Tongue (tissue), 2 donors: ENCODE measurements around the gene MOAP1. TPM values are rescaled to one million over a fixed set of nuclear protein-coding genes. Genes with fewer than 3 reads are reported as not detected.
"Not testable (repeated sequence)": the region's sequence is repeated elsewhere in the genome, so short reads cannot be mapped to it uniquely, and the experiment has no call there.

Source experiments
- DNase-seq: peaks from one replicate; pipeline ENCODE4 v3.0.0-alpha.2; 2015
- total RNA-seq: library from RNA; depleted of rRNA; stranded (reverse); fragments of >200 nt; gene quantifications from one replicate; pipeline ENCODE4 v1.2.3, GENCODE V29; 2014

MOAP1 gene
- total RNA-seq, 1 donor from 2014 or later = 38.1 TPM

DNA sequence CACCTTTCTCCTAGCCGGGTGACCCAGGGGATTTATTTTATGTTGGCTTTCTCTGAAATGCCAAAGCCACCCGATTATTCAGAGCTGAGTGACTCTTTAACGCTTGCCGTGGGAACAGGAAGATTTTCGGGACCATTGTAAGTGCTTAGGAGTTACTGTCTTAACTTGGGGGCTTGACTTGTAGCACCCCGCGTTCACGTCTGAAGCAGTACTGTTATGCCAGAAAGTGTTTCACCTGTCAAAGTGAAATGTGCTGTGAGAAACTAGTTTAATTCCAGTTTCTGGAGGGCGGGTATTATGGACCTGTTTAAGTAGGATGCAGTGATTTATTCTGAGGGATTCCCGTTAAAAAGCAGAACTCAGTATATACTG, 638 bp upstream of the MOAP1 start:
- DNase-seq = no peak

DNA sequence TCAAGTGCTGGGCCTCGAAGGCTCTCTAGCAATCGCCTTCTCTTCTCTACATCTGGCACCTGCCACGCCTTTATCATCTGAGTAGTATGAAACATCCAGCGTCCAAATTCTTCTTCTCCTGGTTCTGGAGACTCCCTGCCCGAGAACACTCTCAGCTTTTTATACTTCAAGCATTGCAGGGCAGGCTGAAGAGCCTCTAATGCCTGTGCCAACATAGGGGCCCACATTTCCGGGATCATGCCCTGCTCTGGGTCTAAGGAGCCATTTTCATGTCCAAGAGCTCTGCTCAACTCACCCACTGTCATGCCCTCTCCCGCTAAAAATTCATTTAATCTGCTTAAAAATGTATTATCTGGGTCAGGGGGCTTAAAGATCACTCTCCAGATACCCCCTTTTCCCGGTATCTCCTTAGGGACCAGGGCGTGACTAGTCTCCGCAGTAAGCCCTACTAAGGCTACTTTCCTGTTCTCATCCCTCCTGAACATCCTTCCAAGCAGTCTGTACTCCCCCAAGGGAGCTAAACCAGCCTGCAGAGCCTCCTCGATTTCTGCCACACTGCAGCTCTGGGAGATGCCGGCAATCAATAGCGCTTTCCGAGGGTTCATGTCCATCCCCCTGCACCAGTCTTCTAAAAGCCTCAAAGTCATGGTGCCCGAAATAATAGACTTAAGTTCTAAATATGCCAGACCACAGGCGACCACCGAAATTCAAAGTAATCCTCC, 940 bp downstream of the MOAP1 start:
- no peak for DNase-seq

DNA sequence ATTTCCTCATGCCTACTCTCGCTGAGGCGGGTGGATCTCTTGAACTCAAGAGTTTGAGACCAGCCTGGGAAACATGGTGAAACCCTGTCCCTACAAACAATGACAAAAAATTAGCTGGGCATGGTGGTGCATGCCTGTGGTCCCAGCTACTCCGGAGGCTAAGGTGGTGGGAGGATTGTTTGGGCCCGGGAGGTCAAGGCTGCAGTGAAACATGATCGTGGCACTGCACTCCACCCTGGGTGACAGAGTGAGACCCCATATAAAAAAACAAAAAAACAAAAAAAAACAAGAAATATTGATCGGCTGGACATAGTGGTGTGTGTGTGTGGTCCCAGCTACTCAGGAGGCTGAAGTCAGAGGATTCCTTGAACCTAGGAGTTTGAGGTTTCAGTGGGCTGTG, 9.2 kb downstream of the MOAP1 start:
- DNase-seq = no peak

DNA sequence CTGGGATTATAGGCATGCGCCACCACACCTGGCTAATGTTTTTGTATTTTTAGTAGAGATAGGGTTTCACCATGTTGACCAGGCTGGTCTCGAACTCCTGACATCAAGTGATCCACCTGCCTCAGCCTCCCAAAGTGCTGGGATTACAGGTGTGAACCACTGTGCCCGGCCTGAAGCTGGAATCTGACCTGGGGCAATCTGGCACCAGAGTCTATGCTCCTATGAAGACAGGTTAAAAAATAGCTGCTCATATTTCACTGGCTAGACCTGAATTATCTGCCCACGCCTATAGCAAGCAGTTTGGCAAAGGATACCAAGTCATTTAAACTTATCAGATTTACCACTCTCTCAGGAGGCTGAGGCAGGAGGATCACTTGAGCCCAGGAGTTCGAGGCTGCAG, 10.0 kb downstream of the MOAP1 start:
- DNase-seq = not testable (repeated sequence)

DNA sequence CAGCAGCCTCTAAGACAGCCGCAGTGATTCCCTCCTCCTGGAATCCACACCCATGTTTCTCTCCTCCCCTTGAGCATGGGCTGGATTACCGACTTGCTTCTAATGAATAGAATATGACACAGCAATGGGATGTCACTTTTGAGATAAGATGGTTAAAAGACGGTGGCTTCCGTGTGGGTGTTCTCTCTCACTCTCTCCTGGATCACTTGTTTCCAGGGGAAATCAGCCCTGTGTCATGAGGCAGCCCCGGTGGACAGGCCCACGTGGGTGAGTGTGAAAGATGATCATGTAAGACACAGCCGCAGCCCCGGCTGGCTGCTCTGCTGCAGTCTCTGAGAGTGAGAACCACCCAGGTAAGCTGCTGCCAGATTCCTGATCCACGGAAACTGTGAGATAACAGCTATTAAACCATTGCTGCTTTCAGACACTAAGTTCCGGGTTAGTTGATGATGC, 10.7 kb downstream of the MOAP1 start:
- peak; percentile 6 for DNase-seq

DNA sequence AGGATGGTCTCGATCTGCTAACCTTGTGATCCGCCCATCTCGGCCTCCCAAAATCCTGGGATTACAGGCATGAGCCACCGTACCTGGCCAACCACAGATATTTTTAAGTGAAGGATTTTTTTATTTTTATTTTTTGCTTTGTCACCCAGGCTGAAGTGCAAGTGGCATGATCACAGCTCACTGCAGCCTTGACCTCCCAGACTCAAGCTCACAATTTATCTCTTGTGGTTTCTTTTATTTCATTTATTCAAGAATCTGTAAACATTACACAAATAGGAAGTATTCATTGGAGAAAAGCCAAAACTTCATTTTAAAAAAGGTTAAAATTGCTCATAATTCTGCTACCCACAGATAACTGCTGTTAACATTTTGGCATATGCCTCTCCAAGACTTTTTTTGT, 13.3 kb downstream of the MOAP1 start:
- no peak for DNase-seq

DNA sequence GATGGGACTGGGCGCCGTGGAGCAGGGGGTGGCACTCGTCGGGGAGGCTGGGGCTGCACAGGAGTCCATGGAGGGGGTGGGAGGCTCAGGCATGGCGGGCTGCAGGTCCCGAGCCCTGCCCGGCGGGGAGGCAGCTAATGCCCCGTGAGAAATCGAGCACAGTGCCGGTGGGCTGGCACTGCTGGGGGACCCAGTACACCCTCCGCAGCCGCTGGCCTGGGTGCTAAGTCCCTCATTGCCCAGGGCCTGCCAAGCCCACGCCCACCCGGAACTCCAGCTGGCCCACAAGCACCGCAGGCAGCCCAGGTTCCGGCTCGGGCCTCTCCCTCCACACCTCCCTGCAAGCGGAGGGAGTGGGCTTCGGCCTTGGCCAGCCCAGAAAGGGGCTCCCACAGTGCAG, 14.6 kb downstream of the MOAP1 start:
- DNase-seq = not testable (repeated sequence)

DNA sequence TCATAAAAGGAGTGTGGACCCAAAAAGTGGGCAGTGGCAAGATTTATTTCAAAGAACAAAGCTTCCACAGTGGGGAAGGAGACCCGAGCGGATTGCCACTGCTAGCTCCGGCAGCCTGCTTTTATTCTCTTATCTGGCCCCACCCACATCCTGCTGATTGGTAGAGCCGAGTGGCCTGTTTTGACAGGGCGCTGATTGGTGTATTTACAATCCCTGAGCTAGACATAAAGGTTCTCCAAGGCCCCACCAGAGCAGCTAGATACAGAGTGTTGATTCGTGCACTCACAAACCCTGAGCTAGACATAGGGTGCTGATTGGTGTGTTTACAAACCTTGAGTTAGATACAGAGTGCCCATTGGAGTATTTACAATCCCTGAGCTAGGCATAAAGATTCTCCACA, 15.1 kb downstream of the MOAP1 start:
- not testable (repeated sequence) for DNase-seq

DNA sequence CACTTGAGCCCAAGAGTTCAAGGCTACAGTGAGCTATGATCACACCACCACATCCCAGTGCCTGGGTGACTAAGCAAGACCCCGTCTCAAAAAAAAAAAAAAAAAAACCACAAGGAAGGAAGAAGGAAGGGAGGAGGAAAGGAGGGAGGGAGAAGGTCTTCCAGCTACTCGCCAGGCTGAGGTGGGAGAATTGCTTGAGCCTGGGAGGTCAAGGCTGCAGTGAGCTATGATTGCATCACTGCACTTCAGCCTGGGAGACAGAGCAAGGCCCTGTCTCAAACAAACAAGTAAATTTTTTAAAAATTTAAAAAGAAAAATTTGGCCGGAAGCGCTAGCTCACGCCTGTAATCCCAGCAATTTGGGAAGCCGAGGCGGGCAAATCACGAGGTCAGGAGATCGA, 16.1 kb downstream of the MOAP1 start:
- not testable (repeated sequence) for DNase-seq

DNA sequence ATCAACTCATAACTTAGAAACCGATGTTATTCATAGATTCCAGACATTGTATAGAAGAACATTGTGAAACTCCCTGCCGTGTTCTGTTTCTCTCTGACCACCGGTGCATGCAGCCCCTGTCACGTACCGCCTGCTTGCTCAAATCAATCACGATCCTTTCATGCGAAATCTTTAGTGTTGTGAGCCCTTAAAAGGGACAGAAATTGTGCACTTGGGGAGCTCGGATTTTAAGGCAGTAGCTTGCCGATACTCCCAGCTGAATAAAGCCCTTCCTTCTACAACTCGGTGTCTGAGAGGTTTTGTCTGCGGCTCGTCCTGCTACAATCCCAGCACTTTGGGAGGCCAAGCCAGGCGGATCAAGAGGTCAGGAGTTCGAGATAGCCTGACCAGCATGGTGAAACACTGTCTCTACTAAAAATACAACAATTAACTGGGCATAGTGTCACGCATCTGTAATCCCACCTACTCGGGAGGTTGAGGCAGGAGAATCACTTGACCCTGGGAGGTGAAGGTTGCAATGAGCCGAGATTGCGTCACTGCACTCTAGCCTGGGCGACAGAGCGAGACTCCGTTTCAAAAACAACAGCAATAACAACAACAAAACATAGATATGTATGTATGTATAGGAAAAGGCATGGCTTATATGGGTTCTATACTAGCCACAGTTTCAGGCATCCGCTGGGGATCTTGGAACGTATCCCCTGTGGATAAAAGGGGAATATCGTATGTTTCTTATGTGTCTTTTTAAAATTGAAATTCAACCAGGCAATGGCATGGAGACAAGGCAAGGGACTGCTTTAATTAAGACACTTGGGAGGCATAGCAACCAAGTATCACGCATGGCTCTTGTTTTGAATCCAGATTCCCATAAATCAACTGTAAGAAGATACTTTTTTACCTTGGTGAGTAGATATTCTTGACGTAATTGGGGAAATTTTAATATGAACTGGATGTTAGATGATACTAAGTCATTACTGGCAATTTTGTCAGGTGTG, 19.1 kb downstream of the MOAP1 start:
- DNase-seq = not testable (repeated sequence)

DNA sequence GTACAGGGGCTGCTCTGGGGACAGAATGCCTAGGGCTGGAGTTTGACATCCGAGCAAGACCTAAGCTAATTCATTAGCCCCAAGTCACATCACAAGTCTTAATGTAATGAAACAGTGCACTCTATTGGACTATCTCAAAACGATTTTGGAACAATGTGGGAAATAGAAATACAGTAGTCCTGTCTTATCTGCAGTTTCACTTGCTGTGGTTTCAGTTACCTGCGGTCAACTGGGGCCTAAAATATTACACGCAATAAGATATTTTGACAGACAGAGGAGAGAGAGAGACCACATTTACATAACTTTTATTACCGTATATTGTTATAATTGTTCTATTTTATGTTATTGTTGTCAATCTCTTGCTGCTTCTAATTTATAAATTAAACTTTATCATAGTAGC, 21.1 kb downstream of the MOAP1 start:
- DNase-seq = no peak

DNA sequence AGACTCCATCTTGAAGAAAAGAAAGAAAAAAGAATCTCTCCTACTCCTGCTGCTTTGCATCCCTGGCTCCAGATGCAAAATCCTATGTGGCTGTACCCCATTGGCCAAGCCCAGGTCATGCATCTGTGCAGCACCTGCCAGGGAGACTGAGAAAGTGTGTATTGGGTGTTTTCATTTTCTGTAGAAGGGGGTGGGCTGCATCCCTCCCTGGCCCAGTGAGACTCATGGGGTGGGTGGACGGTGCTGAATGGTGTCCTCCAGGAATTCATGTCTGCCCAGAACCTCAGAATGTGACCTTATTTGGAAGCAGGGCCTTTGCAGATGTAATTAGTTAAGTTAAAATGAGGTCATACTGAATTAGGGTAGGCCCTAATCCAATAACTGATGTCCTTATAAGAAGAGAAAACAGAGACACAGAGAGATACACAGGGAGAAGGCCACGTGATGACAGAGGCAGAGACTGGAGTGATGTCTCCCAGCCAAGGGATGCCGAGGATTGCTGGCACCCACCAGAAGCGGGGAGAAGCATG, 23.2 kb downstream of the MOAP1 start:
- no peak for DNase-seq

DNA sequence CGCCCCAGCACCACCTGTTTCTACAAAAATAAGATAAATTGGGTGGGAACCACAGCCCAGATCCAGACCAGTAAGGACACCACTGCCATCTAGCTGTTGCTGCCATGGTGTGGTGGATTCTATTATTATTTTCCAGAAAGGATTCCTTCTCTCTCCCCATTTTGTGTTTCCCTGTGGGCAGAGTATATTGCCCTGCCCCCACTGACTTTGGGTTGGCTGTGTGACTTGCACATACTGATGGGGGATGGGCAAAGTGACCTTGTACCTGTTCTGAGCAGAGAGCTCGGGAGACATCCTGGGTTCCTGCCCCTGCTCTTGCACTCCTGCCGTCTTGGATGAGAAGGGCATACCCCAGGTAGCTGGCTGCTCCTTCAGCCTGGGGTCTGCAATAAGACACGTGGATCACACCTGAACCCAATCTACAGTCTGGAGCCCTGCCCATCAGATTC, 24.3 kb downstream of the MOAP1 start:
- DNase-seq = no peak

DNA sequence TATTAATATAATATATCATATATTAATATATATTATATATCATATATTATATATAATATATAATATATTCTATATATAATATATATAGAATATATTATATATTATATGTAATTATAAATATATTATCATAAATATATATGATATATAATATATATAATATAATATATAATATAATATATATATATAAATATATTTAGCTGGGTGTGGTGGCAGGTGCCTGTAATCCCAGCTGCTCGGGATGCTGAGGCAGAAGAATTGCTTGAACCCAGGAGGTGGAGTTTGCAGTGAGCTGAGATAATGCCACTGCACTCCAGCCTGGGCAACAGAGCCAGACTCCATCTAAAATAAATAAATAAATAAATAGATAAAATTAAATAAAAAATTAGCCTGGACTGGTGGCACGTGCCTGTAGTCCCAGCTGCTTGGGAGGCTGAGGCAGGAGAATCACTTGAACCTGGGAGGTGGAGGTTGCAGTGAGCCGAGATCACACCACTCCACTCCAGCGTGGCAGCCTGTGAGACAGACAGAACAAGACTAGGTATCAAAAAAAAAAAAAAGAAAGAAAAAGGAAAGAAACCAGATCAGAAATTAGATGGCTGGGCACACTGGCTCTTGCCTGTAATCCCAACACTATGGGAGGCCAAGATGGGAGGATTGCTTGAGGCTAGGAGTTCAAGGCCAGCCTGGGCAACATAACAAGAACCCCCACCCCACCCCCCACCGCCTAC, 24.9 kb downstream of the MOAP1 start:
- not testable (repeated sequence) for DNase-seq

DNA sequence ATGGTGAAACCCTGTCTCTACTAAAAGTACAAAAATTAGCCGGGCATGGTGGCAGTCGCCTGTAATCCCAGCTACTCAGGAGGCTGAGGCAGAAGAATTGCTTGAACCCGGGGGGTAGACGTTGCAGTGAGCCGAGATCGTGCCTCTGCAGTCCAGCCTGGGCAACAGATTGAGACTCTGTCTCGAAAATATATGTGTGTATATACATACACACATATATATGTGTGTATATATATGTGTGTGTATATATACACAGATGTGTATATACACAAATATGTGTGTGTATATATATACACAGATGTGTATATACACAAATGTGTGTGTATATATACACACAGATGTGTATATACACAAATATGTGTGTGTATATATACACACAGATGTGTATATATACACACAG, 26.3 kb downstream of the MOAP1 start:
- DNase-seq = not testable (repeated sequence)

DNA sequence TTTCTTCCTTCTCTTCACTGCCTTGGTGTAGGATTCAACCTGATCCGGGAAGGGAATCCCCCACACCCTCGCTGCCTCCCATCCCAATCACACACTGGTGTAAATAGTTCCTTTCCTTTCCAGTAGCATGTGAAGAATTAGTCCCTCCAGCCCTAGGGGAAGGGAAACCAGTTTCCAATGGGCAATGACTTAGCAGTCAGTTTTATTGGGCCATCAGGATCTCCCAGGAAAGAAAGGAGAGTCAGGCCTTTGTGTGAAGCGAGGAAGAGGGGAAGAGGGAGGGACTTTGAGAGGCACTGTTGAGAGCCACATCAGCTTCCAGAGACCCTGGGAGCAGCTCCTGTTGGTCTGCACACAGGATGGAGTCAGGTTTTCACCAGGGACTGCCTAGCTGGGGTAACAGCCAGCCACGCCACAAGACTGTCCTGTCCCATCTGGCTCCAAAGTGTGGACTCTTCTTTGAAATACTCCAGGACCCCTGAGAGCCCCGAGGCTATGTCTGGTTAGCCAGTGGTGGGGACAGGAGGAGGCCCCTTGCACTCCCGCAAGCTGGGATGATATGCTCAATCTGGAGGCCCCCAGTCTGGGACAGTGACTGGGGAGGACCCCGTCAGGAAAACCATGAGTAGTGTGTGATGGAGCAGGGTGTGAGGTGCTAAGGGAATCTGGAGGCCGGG, 27.9 kb downstream of the MOAP1 start:
- DNase-seq = no peak

DNA sequence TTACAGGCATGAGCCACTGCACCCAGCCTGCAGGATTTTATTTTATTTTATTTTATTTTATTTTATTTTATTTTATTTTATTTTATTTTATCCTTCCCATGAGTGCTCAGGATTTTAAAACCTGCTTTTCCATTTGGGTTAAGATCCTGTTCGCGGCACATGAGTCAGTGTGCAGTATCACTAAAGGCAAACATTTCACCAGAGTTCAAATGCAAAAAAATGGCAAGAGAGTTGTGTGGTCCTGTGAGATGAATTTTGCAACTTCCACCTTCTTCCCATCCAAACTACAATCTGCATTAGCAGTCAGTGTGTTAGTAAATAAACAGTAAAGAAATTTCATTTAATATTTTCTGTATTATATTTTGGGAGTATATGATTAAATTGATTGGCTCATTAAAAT, 29.0 kb downstream of the MOAP1 start:
- DNase-seq = no peak

DNA sequence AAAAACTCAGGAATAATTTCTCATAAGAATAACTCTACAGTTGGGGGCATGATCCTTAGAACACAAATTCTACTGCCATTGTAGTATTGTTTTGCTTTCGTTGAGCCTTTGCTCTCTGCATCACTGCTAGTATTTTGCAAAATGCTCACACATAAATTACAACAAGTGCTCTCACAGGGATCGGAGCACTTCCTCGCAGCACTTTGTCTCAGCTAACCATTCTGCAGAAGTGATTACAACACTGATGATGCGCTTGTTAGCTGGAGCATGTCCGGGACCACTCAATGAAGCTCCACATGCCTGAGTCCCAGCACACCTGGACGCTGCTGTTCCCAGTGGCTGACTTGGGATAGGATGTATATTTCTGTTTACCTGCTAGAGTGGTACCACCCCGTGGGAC, 31.6 kb downstream of the MOAP1 start:
- no peak for DNase-seq

DNA sequence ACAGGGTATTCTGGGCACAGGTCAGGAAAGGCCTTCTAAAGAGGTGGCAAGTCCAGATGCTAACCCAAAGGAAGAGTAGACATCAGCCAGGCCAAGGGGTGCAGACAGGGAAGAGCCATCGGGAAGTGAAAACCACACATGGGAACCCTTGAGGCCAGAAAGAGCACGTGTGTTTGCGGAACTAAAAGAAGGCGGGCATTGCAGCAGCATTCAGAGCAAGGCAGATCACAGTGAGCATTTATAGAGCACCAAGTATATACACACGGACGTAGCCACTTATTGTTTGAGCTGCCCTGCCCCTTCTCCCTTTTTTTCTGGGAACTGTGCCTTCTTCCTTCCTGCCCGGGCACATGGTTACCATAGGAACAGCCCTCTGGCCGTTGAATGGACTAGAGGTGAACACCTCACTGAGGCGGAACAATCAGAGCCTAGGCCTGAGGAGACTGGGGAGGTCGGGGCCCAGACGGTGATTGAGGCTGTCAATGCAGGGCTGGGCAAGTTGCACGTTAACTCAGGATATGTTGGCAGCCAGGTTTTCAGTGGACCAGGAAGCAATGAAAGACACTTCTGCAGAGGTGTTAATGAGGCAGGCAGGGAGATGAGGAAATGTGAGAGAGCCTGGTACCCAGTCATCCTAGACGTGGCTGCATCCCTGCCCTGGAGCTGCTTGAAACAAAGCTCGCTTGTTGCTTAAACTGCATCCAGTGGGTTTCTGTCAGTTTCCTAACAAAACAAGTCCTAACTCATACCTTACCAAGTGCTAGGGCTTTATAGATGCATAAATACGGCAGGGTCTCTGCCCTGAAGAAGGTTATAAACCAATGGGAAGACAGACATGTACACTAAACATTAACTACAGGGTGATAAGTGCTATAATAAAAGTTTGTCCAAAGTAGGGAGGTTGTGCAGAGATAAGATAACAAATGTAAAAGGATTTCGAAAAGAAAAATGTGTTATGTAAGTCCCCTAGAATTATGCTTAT, 34.2 kb downstream of the MOAP1 start:
- no peak for DNase-seq

DNA sequence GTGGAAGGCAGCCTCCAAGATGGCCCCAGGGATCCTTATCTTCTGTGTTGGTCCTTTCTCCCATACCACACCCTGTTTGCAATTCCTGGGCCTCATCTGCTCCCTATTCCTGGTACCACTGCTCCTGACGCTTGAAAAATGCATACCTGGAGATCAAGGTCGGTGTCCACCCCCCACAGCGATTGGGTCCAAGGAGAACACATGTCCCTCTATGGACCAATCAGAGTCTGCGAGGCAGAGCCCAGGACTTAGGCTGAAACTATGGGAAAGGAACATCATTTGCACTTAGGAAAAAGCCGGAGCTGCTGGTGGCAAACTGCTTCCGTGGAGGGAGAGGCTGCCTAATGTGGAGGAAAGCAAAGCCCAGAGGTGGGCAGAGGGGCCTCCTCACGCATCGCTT, 35.7 kb downstream of the MOAP1 start:
- DNase-seq = no peak
